GM12892 (cell line): ENCODE results near the gene PIPOX.

Experiments
- POLR2A ChIP-seq: IDR thresholded peaks from 2 replicates; pipeline ENCODE4 v1.6.1; 2011; ENCODE audit warnings: low read depth, low read length, control low read depth
- POLR2AphosphoS5 ChIP-seq: IDR thresholded peaks from 2 replicates; pipeline ENCODE4 v1.6.1; 2011; ENCODE audit warnings: low read depth, low read length, control low read depth
- TAF1 ChIP-seq: IDR thresholded peaks from 2 replicates; pipeline ENCODE4 v1.6.1; 2011; ENCODE audit warnings: low read depth, mild to moderate bottlenecking, control low read depth, low read length, borderline replicate concordance

- no peak for TF ChIP-seq POLR2A
- no peak for TF ChIP-seq POLR2AphosphoS5
- TF ChIP-seq TAF1: no peak
These were observed 43.7 kb upstream of the PIPOX start for GRCh38 chr17:28999206-28999605.
